ENCODE data around the gene NUPR1. TPM values are rescaled to one million over a fixed set of nuclear protein-coding genes. Genes with fewer than 3 reads are reported as not detected.

NUPR1 gene
- under 0.01 and 1.6 TPM in 2 replicates for total RNA-seq

DNA sequence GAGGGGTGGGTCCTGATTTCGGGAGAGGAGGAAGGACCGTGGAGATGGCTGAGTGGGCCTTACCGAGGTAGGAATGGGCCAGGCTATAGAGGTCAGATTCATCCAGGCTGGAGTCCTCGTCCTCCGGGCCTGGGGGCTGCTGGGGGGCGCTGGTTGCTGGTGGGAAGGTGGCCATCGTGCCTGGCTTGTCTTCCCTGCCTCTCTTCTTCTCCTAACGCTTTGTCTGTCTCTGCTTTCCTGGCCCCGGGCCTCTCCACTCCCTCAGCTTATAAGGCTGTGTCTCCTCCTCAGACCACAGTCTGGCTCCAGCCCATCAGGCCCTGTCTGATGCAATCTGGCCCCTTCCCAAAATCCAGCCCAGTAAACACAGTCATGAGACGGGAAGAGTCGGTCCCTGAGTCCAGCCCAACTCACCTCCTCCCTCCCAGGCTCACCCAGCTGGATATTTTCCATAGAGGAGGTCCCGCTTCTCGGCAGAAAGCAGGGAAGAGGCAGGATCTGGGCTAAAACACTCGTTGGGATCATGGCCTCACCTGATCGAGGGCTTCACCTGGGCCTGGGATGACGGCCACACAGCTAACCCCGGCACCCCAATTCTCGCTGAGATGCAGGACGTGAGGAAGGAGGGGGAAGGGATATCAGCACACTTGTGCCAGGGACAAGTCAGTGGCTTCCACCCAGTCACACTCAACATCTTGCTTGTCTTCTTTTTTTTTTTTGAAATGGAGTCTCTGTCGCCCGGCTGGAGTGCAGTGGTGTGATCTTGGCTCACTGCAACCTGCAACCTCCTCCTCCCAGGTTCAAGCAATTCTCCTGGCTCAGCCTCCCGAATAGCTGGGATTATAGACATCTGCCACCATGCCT lies at the start of gene NUPR1:
NUPR1 (minus strand) TSS at position 242 of the 864 bp plus-strand sequence; CDS start at position 175, 67 bp downstream.

GRCh38 chr16:28553776-28554633 lies 15.2 kb upstream of the NUPR1 start, which contains the start of gene SGF29:
Gene SGF29, plus strand, starts transcription at chr16:28553920. Its CDS starts 27,150 bp downstream, at chr16:28581070.

DNA sequence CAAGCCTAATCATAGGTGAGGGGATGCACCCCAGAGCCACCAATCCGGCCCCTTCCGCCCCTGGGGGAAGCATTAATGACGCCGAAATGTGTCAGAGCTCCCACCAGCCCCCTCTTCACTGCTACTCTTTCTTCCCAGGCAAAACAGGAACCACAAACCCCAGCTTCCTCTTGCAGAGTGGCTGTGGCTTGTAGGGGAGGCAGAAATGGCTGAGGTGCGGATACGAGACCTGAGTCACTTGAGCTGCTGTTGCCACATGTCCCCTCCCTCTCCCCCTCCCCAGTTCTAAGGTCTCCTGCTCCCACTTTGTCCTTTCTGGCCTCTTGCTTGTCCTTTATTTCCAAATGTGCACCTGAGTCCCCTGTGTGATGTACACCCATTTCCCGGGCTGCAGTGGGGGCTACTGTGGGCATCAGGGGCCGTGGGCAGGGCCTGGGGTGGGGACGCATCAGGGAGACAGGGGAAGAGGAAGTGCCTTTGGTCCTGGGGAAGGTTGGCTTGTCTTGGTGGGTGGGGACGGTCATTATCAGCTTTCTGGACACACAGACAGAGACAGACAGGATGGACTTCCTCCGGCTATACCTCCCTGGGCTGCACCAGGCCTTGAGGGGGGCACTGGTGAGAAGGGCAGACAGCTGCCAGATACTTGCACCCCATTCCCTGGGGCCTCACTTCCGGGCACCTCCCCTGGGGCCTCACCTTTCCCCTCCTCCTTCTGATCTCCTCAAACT lies 44.5 kb downstream of the NUPR1 start, which contains the start of gene APOBR:
APOBR (plus strand) TSS at position 523 of the 731 bp plus-strand sequence; CDS start at position 562, 39 bp downstream.

DNA sequence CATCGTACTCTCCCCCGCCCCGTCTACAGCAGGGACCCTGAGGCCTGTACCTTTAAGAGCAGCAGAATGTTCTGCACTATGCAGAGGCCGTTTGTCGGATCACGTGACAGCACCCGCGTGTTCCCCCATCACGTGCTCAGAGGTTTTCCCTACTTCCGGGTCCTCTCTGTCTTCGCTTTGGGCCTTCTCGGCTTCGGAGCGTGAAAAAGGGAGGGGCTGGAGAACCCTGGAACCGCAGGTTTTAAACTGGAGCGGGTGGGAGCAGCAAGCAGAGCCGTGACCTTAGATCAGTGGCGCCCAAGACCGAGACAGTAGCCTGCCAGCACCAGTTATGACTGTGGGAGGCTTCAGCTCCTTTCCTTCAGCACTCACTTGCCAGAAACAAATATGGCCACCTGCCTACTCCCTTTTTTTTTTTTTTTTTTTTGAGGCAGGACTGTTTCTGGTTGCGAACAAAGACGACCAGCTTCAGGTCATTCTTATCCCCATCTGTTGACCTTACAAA lies 46.8 kb downstream of the NUPR1 start, which contains the start of gene CLN3:
CLN3 (minus strand) TSS at position 105 of the 505 bp plus-strand sequence. CDS start 315 bp downstream, outside the sequence.

Other genes starting within 250 kb of the NUPR1 start
- 0.09 TPM in 2 replicates for gene SBK1, start 246.4 kb downstream of the NUPR1 start, total RNA-seq
- 0.38 TPM in 1 of 2 replicates, not detected in the other for gene NPIPB6, start 175.5 kb downstream of the NUPR1 start, total RNA-seq
- gene EIF3CL, start 135.1 kb downstream of the NUPR1 start, total RNA-seq: 138 and 146 TPM in 2 replicates
- not detected in 2 replicates for gene NPIPB7, start 66.6 kb downstream of the NUPR1 start, total RNA-seq
- 10.5 and 11.0 TPM in 2 replicates for gene CLN3, start 46.9 kb downstream of the NUPR1 start, total RNA-seq
- gene APOBR, start 44.3 kb downstream of the NUPR1 start, total RNA-seq: not detected in 2 replicates
- gene IL27, start 32.1 kb downstream of the NUPR1 start, total RNA-seq: not detected in 2 replicates
- 7.6 and 9.2 TPM in 2 replicates for gene SGF29, start 14.9 kb upstream of the NUPR1 start, total RNA-seq
- gene SULT1A2, start 58.1 kb upstream of the NUPR1 start, total RNA-seq: 0.19 TPM in 1 of 2 replicates, not detected in the other
- gene SULT1A1, start 71.1 kb upstream of the NUPR1 start, total RNA-seq: 4.5 and 7.4 TPM in 2 replicates
- gene NPIPB8, start 99.1 kb upstream of the NUPR1 start, total RNA-seq: 0.36 TPM in 1 of 2 replicates, not detected in the other
- 326 and 411 TPM in 2 replicates for gene EIF3C, start 172.5 kb upstream of the NUPR1 start, total RNA-seq
- gene NPIPB9, start 212.8 kb upstream of the NUPR1 start, total RNA-seq: 1.9 and 3.5 TPM in 2 replicates

All from endothelial cell of coronary artery (primary cell).